ENCODE measurements around the gene C16orf89.
"Not testable (repeated sequence)": the region's sequence is repeated elsewhere in the genome, so short reads cannot be mapped to it uniquely, and the experiment has no call there.

Gene C16orf89

GRCh38 chr16:5065813-5066212 lies at the start of gene C16orf89:
Gene C16orf89 (minus strand): TSS chr16:5065956. CDS start chr16:5065908, 48 bp downstream.
- DNase-seq (ENCODE audit: low spot score): no peak

GRCh38 chr16:5110933-5111332 lies 45.2 kb upstream of the C16orf89 start:
- DNase-seq (ENCODE audit: low spot score): not testable (repeated sequence)

- no peak for DNase-seq (ENCODE audit: low spot score)
Measured at GRCh38 chr16:5108505-5109158, 42.9 kb upstream of the C16orf89 start.

GRCh38 chr16:5105039-5105438 lies 39.3 kb upstream of the C16orf89 start:
- not testable (repeated sequence) for DNase-seq (ENCODE audit: low spot score)

GRCh38 chr16:5103296-5104032 lies 37.7 kb upstream of the C16orf89 start:
- not testable (repeated sequence) for DNase-seq (ENCODE audit: low spot score)

- DNase-seq (ENCODE audit: low spot score): not testable (repeated sequence)
Measured at GRCh38 chr16:5099174-5099573, 33.4 kb upstream of the C16orf89 start.

GRCh38 chr16:5098221-5099159 lies 32.7 kb upstream of the C16orf89 start:
- DNase-seq (ENCODE audit: low spot score): peak; percentile 42

GRCh38 chr16:5097470-5098220 lies 31.9 kb upstream of the C16orf89 start, which contains the start of gene EEF2KMT:
Gene EEF2KMT (minus strand): TSS chr16:5097795. CDS start chr16:5097739, 56 bp downstream.
- DNase-seq (ENCODE audit: low spot score): peak; percentile 96

GRCh38 chr16:5097061-5097469 lies 31.3 kb upstream of the C16orf89 start:
- DNase-seq (ENCODE audit: low spot score): not testable (repeated sequence)

- DNase-seq (ENCODE audit: low spot score): not testable (repeated sequence)
Measured at GRCh38 chr16:5096437-5097060, 30.8 kb upstream of the C16orf89 start.

- not testable (repeated sequence) for DNase-seq (ENCODE audit: low spot score)
Measured at GRCh38 chr16:5095145-5095830, 29.5 kb upstream of the C16orf89 start.

GRCh38 chr16:5093746-5094145 lies 28.0 kb upstream of the C16orf89 start:
- not testable (repeated sequence) for DNase-seq (ENCODE audit: low spot score)

GRCh38 chr16:5093081-5093480 lies 27.3 kb upstream of the C16orf89 start:
- not testable (repeated sequence) for DNase-seq (ENCODE audit: low spot score)

GRCh38 chr16:5090592-5090991 lies 24.8 kb upstream of the C16orf89 start:
- not testable (repeated sequence) for DNase-seq (ENCODE audit: low spot score)

- not testable (repeated sequence) for DNase-seq (ENCODE audit: low spot score)
Measured at GRCh38 chr16:5089911-5090555, 24.3 kb upstream of the C16orf89 start.

GRCh38 chr16:5088936-5089335 lies 23.2 kb upstream of the C16orf89 start:
- DNase-seq (ENCODE audit: low spot score): not testable (repeated sequence)

- not testable (repeated sequence) for DNase-seq (ENCODE audit: low spot score)
Measured at GRCh38 chr16:5088086-5088790, 22.5 kb upstream of the C16orf89 start.

- not testable (repeated sequence) for DNase-seq (ENCODE audit: low spot score)
Measured at GRCh38 chr16:5085716-5086115, 20.0 kb upstream of the C16orf89 start.

- peak; percentile 56 for DNase-seq (ENCODE audit: low spot score)
Measured at GRCh38 chr16:5084802-5085201, 19.0 kb upstream of the C16orf89 start.
